Activated naive CD4-positive, alpha-beta T cell treated with anti-CD3 and anti-CD28 coated beads, Interleukin-2, amount 50 U/mL, for 72 hours (primary cell): ENCODE results near the gene TCF7L2. TPM values are rescaled to one million over a fixed set of nuclear protein-coding genes. Genes with fewer than 3 reads are reported as not detected.

Experiments
- ATAC-seq, 2 donors: fragments of 150-1000 bp; cut with Tn5 transposase; 2 replicates each; pipeline ENCODE4 v1.10.0; 2021; ENCODE audit warnings: mild to moderate bottlenecking in 2 of 2, moderate library complexity in 2 of 2
- DNase-seq, 2 donors: peaks; one replicate each; pipeline ENCODE4 v3.0.0; 2021 to 2022; ENCODE audit warnings: low spot score in 2 of 2
- H3K27ac Mint-ChIP-seq, 2 donors: one replicate each; pipeline ENCODE4 v1.8.0; 2022; ENCODE audit warnings: mild to moderate bottlenecking in 2 of 2, mixed read lengths in 2 of 2
- H3K36me3 Mint-ChIP-seq, 2 donors: one replicate each; pipeline ENCODE4 v1.8.0; 2022; ENCODE audit warnings: mixed read lengths in 2 of 2
- H3K9me3 Mint-ChIP-seq, 2 donors: one replicate each; pipeline ENCODE4 v1.8.0; 2022; ENCODE audit warnings: mixed read lengths in 2 of 2
- total RNA-seq, 2 donors: library from RNA; stranded (reverse); gene quantifications; one replicate each; pipeline ENCODE4 v1.2.3, GENCODE V29; 2022

The TCF7L2 gene
- total RNA-seq, 2 donors from 2014 or later, result 3.0 to 3.1 TPM

DNA sequence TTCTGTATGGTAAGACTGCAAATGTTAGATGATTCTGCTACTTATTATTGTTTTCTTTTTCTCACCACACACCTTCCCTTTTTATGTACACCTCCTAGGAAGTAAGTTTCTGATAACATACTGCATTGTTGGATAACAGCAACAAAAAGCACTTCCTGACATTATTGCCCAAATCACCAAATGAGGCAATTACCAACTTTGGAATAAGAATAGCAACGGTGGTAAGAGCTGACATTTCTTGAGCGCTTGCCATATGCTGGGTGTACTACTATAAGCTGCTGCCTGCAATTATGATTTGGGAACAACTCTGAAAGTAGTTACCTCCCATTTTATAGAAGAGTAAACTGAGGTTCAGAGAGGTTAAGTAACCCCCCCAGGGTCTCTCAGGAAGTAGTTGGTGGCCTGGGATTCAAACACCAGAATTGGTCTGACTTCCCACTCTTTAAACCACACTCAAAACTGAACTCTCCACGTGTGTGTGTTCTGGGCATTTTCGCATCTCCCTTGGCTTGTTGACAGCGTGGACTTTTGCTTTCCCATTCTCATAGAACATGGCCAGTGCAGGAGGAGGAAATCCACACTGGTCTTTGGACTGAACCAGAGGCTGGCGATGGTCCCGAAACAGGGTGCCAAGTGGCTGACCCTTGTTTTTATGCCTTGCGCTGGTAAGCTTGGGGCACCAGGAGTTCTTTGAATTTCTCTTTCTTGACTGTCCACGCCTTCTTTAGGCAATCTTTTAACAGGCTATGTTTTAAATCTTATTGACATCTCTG, 71.4 kb downstream of the TCF7L2 start:
- H3K36me3 Mint-ChIP-seq, result no peaks in the 10 kb centered on the region
- no peak for DNase-seq
- no peaks in the 10 kb centered on the region for H3K9me3 Mint-ChIP-seq
- no peak for ATAC-seq
- H3K27ac Mint-ChIP-seq, result no peak overlapping the region

DNA sequence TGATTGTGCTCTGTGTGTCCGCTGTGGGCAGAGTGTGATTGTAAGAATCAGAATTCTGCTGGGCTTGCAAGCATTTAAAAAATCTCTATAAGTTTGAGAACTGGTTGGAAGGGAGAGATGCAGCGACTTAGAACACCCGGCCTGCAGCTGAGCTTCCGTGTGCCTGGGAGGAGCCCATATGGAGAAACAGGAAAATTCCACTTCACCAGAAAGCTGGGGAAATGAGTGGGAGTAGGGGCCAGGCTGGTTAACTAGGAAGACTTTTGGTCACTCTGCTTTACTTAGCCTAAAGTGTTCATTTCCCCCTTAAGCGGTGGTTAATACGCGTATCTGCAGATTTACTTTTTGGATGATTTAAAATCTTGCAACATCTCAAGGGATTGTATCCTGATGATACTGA, 72.2 kb downstream of the TCF7L2 start:
- DNase-seq, result no peak
- Mint-ChIP-seq H3K27ac (no peak overlapping the region), H3K36me3 (no peaks in the 10 kb centered on the region), H3K9me3 (no peaks in the 10 kb centered on the region)
- ATAC-seq, result no peak

DNA sequence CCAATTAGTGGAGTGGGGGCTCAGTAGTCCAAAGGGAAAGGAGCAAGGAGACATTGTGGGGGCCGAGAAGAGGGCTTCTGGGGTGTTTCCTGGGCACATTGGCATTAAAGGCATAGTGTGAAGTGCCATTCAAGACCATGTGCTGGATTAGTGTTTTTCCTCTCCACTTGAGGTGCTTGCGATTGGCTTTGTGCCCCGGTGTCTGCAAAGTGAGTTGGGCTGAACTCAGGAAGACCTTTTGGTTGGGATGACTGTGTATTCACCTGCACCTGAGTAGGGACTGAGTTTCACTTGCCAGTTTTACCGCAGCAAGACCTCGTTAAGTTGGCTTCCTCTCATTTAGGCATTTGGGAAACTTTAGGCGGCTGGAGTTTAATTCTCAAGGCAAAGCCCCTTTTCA, 73.0 kb downstream of the TCF7L2 start:
- no peak for ATAC-seq
- Mint-ChIP-seq H3K27ac (no peak overlapping the region), H3K36me3 (no peaks in the 10 kb centered on the region), H3K9me3 (no peaks in the 10 kb centered on the region)
- no peak for DNase-seq

DNA sequence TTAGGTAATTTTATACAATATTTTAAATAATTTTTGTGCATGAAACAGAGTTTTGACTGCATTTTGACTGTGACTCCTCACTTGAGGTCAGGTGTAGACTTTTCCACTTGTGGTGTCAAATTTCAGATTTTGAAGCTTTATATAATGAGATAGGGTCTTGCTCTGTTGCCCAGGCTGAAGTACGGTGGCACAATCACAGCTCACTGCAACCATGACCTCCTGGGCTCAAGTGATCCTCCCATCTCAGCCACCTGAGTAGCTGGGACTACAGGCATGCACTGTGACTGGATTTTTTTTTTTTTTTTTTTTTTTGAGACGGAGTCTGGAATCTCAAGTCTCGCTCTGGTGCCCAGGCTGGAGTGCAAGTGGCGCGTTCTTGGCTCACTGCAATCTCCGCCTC, 74.9 kb downstream of the TCF7L2 start:
- Mint-ChIP-seq H3K36me3 (no peaks in the 10 kb centered on the region), H3K9me3 (no peaks in the 10 kb centered on the region), H3K27ac (no peak overlapping the region)
- ATAC-seq, result no peak
- DNase-seq, result no peak

DNA sequence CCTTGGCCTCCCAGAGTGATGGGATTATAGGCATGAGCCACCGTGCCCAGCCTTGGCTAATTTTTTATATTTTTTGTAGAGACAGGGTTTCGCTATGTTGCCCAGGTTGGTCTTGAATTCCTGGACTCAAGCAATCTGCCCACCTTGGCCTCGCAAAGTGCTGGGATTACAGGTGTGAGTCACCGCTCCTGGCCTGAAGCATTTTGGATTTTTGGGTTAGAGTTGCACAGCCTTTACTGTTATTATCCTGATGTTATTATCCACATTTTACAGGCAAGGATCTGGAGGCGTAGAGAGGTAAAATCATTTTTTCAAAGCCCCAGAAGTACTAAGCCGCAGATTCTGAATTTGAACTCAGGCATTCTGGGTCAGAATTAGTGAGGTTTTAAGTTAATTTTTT, 75.4 kb downstream of the TCF7L2 start:
- no peak for DNase-seq
- H3K36me3 Mint-ChIP-seq, result no peaks in the 10 kb centered on the region
- H3K27ac Mint-ChIP-seq, result no peak overlapping the region
- ATAC-seq, result no peak
- no peaks in the 10 kb centered on the region for H3K9me3 Mint-ChIP-seq

DNA sequence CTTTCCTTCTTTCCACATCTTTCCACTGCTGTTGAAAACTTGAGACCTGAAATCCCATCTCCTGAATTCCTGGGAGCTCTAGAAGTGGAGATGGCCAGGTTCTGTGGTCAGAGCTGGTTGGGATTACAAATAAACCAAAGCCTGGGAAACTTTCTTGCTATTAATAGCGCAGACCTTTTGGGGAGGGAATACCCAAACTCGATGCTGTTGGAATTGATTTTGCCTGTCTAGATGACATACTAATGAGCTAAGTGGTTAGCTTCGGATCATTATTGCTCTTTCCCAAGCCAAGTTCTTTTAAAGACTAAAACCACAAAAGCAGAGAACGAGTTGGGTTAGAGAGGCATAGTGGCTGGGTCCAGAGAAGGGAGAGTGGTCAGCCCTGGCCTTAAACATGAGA, 76.6 kb downstream of the TCF7L2 start:
- no peaks in the 10 kb centered on the region for H3K36me3 Mint-ChIP-seq
- H3K27ac Mint-ChIP-seq, result no peak overlapping the region
- ATAC-seq (no peak), DNase-seq (no peak)
- H3K9me3 Mint-ChIP-seq, result no peaks in the 10 kb centered on the region

DNA sequence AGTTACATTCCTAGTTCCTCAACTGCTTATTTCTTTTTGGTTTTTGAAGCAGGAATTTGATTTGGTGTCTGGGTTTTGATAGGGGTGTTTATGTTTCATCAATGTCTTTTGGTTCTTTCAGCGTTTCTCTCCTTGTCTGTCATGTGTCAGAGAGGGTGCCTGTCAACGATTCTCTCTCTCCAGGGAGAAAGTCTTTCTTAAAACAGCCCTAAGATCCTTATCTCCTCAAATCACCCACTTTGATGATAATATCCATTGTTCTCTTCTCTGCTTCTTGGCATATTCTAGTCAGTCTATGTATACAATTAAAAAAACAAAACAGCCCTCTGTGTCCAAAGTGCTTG, 77.2 kb downstream of the TCF7L2 start:
- Mint-ChIP-seq H3K27ac (no peak overlapping the region), H3K36me3 (no peaks in the 10 kb centered on the region), H3K9me3 (no peaks in the 10 kb centered on the region)
- ATAC-seq, result no peak
- DNase-seq, result no peak

DNA sequence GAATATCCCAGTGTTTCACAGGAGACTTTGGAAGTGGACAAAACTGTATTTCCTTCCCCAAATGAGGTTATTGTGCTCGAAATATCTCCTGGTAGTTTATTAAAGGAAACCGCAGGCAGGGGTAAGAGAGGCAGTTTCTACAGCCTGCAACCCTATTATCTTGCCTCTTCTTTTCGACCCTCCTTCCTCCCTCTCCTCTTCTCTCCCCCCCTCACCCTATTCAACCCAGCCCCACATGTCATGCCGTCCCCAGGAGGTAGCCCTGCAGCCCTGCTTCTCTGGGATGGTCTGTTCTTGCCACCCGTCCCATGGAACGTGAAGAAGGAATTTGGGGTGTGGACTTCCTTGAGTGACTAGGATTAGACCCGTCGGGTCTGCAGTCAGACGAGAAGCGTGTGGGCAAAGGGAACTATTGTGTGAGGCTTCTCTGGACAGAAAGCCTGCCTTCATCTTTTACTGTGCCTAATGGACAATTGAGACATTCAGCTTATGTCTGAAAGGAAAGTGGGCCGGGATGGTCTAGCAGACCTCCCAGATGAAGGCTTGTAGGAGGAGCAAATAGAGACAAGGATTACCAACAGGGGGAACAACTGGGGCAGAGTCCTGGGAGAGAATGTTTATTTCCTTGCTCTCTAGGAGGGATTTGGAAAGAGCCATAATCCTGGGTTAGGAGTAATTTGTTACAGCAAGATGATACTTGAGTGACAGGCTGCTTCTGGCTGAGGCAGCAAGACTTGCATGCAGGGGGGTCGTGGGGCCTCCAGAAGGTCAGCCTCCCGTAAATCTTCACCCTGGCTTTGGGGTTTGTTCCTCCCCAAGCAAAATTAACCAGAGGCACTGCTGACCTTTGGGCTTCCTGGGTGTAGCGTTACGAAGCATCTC, 77.8 kb downstream of the TCF7L2 start:
- Mint-ChIP-seq H3K36me3 (no peaks in the 10 kb centered on the region), H3K27ac (no peak overlapping the region), H3K9me3 (no peaks in the 10 kb centered on the region)
- ATAC-seq, result no peak
- DNase-seq, result no peak

DNA sequence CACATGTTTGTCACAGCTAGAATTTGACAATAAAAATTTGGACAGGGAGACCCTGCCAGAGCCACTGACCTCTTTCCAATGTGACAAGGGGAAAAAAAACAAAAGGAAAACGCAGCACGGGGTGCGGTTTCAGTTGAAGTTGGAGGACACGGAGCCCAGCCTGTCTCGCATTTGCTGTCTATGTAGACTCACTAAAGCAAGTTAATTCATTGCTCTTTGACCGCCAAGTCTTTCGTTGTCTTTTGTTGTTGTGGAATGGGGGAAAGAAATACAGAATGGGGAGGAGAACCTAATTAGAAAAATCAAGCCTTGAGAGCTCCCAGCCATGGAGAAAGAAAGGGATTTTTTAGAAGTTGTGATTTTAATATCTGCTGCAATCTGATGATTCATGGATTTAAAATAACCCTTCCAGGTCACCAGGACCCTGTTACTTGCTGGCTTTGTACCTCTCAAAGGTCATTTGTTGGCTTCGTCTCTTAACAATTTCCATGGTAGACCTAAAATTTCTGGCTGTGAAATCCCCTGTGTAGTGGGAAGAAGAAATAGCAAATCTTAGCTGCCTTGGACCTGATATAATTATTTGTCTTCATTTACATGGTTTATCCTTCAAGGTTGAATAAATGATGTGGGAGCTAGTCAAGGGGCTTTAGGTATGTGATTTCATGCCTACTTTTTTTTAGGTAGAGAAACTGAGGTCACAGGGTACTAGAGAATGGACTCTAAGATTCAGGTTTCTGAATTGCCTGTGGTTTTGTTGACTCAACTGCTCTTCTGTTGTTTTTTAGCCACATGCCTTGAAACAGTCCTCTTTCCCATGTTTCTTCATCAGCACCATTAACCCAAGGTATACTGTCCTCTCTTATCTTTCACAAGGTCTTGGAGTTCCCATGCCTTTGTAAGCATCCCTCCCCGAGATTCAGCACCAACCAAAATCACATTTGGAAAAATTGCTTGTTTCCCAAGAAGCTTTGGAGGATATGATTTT, 78.7 kb downstream of the TCF7L2 start:
- Mint-ChIP-seq H3K27ac (no peak overlapping the region), H3K9me3 (no peaks in the 10 kb centered on the region), H3K36me3 (no peaks in the 10 kb centered on the region)
- ATAC-seq, result no peak
- DNase-seq, result no peak

DNA sequence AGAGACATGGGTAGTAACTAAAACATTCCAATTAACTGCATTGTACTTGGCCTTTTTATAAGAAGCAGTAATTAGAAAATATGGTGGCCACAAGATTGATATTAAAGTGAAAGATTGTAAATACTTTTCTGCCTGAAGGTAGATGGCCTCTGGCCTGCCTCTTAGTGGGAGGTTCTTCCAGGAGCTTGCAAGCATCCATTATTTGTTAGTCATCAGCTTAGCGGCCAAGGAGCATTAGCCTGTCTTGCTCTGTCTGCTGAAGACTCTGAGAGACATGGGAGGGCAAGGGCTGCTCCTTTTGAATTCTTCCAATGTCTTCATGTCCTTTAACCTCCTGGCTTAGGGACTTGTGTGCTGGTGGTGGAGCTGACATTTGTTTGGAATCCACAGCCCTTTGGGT, 80.4 kb downstream of the TCF7L2 start:
- no peak for ATAC-seq
- DNase-seq, result no peak
- no peak overlapping the region for H3K27ac Mint-ChIP-seq
- H3K9me3 Mint-ChIP-seq, result no peaks in the 10 kb centered on the region
- no peaks in the 10 kb centered on the region for H3K36me3 Mint-ChIP-seq

DNA sequence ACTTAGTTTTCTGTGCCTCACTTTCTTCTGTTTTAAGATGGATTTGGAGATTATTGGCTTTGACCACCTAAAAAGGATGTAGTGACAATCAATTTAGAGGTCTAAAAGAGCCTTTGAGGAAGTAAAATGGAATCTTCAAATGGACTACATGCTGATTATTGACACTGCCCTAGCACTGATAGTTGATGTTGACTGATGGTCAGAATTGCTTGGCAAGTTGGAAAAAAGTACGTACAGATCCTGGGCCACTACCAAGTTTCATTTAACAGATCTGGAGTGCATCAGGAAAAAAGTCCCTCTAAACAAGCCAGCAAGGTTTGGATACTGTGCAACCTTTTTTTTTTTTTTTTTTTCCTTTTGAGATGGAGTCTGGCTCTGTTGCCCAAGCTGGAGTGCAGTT, 81.1 kb downstream of the TCF7L2 start:
- no peak for DNase-seq
- no peak overlapping the region for H3K27ac Mint-ChIP-seq
- H3K9me3 Mint-ChIP-seq, result no peaks in the 10 kb centered on the region
- no peak for ATAC-seq
- H3K36me3 Mint-ChIP-seq, result no peaks in the 10 kb centered on the region

DNA sequence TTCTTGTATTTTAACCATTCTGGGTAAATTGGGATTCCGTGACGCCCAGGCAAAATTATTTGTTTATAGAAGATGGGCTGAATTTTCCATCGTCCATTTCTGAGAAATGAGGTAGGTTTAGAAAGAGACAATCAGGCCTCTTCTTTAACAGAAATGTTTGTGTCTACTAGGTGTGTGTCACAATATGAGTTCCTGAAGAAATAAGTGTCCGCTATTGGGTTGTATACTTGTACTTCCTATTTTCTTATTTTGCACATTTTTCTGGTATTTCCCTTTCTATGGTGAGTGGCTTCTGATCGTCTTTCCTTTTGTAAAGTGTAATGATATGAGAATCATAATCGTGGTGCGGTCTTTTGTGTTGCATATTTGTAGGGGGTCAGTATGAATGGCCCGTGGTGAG, 83.9 kb downstream of the TCF7L2 start:
- no peak for ATAC-seq
- no peak overlapping the region for H3K27ac Mint-ChIP-seq
- no peaks in the 10 kb centered on the region for H3K36me3 Mint-ChIP-seq
- no peak for DNase-seq
- H3K9me3 Mint-ChIP-seq, result no peaks in the 10 kb centered on the region

DNA sequence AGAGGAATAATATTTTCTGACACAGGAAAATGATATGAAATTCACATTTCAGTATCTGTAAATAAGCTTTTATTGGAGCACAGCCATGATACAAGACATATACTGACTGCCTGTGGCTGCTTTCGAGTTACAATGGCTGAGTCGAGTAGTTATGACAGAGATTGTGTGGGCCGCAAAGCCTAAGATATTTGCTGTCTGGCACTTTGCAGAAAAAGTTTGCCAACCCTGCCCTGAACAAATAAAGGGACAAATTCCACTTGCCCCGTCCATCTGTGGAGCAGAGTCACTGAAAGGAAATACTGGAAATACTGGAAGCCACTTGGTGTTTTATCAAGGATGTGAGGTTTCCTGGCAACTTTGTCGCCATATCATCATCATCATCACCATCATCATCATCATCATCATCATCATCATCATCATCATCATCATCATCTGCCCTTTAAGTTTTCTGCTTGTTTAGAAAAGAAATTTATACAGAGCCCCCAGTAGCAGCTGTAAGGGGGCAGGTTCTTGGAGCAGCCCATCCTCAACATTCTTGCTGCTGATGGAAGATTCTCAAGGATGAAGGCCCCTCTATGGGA, 85.8 kb downstream of the TCF7L2 start:
- no peak for DNase-seq
- Mint-ChIP-seq H3K9me3 (no peaks in the 10 kb centered on the region), H3K27ac (no peak overlapping the region), H3K36me3 (no peaks in the 10 kb centered on the region)
- ATAC-seq, result no peak

DNA sequence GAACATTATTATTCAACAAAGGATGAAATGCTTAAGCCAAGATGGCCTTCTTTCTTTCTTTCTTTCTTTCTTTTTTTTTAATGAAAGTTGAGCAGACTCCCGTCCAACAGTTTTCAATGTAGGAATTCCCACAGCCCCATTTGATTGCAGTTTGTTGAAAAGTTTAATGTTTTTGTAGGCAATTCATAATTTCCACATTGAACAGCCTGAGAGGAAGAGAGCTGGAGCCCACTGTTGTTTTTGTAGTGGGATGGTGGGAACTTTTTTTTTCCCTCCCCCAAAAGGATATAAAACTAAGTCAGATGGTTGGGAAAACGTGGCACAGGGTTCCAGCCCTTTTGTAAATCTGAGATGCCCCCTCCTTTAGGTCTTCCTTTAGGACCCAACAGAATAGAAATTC, 86.6 kb downstream of the TCF7L2 start:
- no peak for DNase-seq
- ATAC-seq, result no peak
- H3K9me3 Mint-ChIP-seq, result no peaks in the 10 kb centered on the region
- H3K27ac Mint-ChIP-seq, result no peak overlapping the region
- no peaks in the 10 kb centered on the region for H3K36me3 Mint-ChIP-seq

DNA sequence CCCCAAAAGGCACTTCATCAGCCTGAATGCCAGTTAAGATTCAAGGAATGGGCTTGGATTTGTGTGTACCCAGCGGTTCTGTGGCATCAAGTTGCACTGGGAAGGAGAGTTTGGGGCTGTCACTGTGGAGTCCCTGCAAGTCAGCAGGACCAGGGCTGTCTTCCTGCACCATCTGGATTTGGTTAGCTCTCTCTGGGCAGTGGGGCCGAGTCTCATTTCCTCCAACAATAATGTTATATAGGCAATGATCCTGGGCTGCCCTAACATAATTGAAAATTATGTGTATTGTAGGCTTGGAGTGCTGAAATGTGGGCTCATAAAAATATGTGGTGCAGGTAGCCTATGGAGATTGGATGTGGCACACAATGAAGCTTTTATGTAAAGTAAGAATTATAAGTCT, 87.2 kb downstream of the TCF7L2 start:
- ATAC-seq, result no peak
- Mint-ChIP-seq H3K9me3 (no peaks in the 10 kb centered on the region), H3K36me3 (no peaks in the 10 kb centered on the region), H3K27ac (no peak overlapping the region)
- DNase-seq, result no peak

DNA sequence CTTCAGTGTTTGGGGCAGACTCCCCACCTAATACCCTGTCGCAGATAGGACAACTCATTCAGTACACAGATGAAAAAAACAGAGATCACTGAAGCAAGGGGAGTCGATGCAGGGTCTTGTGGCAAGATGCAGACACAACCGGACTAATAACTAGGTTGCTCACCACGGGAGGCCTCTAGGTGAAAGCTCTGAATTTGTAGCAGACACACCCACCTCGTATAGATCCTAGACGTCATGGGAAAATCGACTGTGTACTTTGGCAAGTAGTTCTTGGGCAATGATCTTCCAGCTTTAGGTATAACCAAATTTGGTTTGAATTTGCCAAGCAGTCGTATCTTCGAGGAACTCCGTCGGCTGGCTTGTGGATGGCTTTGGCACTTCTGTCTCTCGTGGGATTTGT, 88.1 kb downstream of the TCF7L2 start:
- Mint-ChIP-seq H3K27ac (no peak overlapping the region), H3K9me3 (no peaks in the 10 kb centered on the region), H3K36me3 (no peaks in the 10 kb centered on the region)
- DNase-seq (no peak), ATAC-seq (no peak)

DNA sequence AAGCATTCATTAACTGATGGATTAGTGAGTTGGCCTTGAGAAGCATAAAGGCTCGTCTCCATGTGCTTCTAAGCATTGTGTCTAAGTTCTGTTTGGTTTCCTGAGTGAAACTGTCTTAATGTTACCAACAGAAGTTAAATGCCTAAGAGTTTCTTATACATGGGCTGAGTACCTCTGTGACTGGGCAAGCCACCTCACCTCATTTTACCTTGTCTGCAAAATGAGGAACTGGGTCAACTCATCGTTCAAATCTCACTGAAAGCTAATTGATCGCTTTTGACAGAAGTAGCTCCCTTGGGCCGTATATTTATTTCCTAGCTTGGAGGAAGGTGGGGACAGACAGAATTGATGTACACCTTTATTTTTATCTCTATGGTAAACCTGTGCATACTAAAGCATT, 88.9 kb downstream of the TCF7L2 start:
- H3K9me3 Mint-ChIP-seq, result no peaks in the 10 kb centered on the region
- ATAC-seq, result no peak
- H3K27ac Mint-ChIP-seq, result no peak overlapping the region
- no peak for DNase-seq
- no peaks in the 10 kb centered on the region for H3K36me3 Mint-ChIP-seq
